HUDEP-2 (cell line): ENCODE measurements around the gene KIF20A.
"Not testable (repeated sequence)": the region's sequence is repeated elsewhere in the genome, so short reads cannot be mapped to it uniquely, and the experiment has no call there.

Experiments used
- DNase-seq, 76 experiments: peaks; one replicate each; lab custom pipeline; 2025; ENCODE audit not compliant: unreplicated experiment in 76 of 76; lab: John Stamatoyannopoulos, UW

The KIF20A gene

DNA sequence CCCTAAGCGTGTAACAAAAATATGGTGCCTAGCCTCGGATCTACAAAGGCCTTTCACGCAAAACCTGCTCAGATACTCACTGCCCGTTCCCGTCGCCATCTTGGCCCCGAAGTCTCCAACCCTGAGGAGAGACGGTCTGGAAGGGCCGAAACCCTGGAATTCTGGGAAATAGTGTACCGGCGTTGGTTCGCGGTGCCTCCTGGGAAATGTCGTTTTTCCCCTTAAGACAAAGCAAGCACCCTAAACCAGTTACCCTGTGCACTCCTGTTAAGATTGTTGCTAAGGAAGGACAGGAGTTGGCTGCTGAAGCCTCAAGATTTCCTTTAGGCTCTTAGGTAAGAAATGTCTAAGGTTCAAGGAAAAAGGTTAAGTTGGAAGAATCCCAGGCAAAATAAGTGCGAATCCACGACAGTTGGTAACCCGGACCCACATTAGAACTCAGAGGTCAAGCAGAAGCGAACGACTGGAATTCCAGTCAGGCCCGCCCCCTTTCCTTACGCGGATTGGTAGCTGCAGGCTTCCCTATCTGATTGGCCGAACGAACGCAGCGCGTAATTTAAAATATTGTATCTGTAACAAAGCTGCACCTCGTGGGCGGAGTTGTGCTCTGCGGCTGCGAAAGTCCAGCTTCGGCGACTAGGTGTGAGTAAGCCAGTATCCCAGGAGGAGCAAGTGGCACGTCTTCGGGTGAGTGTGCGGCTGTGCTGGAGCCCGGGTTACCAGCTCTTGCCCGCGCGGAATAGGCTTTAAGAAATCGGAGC is at the start of gene KIF20A, which contains the start of gene BRD8:
KIF20A (plus strand) TSS at position 597 of the 761 bp plus-strand sequence. CDS start 569 bp downstream, outside the sequence.
BRD8 (minus strand) TSS at position 115 of the 761 bp plus-strand sequence; CDS start at position 99, 16 bp downstream.
- peak in 75 of 76 experiments; percentile 46 to 98 (median 93) for DNase-seq

GRCh38 chr5:138129347-138129746 is 49.6 kb upstream of the KIF20A start:
- DNase-seq: no peak

DNA sequence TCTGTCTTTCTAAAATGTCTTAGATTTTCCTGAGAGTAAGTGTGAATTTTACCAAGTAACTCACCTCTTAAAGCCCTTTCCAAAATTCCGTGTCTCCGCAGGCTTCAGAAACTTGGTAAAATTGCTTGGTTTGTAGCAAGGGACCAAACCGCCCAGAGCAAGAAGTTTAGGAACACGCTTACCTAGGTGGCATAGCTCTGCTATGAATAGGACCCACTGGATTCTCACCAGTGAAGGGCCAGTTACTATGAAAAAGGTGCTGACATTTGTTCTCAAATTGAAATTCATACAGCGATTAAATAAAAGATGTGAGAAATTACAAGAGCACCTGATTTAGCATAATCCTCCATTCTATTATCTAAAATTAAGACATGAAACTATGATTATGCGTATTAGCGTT is 46.4 kb upstream of the KIF20A start:
- DNase-seq: no peak

GRCh38 chr5:138138949-138139780 is 39.7 kb upstream of the KIF20A start, which contains the start of gene NME5:
Gene NME5, minus strand, starts transcription at chr5:138139428. Its CDS starts 648 bp downstream, at chr5:138138780.
- DNase-seq: peak in 3 of 76 experiments; percentile 4 to 20 (median 19)

DNA sequence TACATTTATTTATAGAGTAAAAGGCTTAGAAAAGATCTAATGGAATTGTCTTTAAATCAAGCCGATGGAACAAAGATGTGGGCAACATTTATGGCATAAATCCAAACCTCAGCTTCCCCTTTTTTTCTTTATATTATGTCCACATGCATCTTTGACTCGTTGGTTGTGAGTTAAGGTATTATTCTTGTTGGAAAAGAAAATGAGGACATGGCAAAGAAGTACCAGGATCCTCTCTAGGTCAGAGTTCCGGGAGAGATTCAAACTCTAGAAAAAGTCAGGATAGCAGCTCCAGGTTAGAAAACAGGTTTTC is 39.2 kb upstream of the KIF20A start:
- DNase-seq: no peak

DNA sequence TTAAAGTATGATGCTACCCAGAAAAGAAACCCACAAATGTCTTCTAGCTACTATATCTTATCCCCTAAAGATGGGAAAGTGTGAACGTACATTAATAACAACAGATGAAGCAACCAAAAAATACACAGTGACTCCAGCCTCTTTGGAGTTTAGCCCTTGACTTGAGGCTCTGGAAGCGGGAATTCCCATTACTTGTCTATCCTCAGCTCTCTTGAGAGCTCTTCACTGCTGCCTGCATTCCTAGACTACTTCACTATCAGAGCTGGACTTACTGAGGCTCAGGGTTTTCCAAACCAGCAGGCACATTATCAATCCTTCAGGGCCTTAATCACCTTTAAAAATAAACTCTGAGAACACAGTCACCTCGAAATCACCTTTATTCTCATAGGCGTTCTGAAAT is 38.6 kb upstream of the KIF20A start:
- no peak for DNase-seq

GRCh38 chr5:138141734-138142133 is 37.2 kb upstream of the KIF20A start:
- DNase-seq: no peak

DNA sequence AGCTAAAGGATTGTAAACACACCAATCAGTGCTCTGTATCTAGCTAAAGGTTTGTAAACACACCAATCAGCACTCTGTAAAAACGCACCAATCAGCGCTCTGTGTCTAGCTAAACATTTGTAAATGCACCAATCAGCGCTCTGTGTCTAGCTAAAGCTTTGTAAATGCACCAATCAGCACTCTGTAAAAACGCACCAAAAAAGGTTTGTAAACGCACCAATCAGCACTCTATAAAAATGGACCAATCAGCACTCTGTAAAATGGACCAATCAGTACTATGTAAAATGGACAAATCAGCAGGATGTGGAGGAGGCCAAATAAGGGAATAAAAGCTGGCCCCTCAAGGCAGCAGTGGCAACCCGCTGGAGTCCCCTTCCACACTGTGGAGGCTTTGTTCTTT is 35.3 kb upstream of the KIF20A start:
- DNase-seq: not testable (repeated sequence)

DNA sequence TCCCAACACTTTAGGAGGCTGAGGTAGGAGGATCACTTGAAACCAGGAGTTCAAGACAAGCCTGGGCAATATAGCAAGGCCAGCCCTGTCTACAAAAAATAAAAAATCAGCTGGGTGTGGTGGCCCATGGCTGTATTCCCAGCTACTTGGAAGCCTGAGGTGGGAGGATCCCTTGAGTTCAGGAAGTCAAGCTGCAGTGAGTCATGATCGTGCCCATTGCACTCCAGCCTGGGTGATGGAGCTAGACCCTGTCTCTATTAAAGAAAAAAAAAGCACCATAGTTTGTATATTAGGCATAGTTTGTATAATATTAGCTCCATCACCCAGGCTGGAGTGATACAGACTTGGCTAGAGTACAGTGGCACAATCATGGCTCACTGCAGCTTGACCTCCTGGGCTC is 30.1 kb upstream of the KIF20A start:
- peak in 9 of 76 experiments; percentile 3 to 38 (median 16) for DNase-seq

- DNase-seq: no peak
These were observed 29.4 kb upstream of the KIF20A start for GRCh38 chr5:138149530-138149929.

GRCh38 chr5:138155977-138156376 is 22.9 kb upstream of the KIF20A start:
- DNase-seq: not testable (repeated sequence)

GRCh38 chr5:138157626-138158025 is 21.3 kb upstream of the KIF20A start:
- no peak for DNase-seq

DNA sequence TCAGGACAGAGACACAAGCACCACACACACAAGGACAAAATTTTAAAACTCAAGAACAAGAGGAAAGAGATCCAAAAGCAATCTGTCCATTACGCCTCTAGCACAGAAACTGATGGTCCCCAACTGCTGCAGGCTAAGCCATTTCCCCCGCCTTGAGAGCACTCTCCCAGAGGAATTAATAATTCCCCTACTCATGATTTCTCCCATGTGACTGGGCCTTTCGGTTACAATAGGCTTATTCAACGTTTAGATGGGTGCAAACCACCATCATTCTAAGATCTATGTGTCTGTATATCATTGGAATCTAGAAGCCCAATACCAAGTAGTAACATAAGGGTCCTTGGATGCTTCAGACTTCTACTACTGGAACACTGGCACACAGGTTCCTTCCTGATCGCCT is 19.2 kb upstream of the KIF20A start:
- no peak for DNase-seq

DNA sequence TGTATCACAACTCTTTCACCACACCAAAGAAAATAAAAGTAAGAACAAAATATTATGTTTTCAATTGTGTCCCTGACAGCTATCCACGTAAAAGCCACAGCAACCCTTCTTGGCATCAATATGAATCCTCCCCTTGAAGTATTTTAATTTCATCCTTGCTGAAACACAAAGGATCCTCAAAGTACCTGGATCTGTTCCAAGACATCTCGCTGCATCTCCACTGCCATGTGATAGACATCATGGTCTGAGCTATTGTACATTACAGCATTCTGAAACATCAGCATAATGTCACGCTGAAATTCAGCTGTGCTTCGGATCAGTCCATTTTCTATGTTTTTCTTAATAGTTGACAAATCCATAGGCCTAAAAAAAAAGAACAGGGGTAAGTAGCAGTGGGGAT is 18.2 kb upstream of the KIF20A start:
- no peak for DNase-seq

- no peak for DNase-seq
These were observed 15.2 kb upstream of the KIF20A start for GRCh38 chr5:138163721-138164120.

- DNase-seq: no peak
These were observed 9.8 kb upstream of the KIF20A start for GRCh38 chr5:138169124-138169523.

DNA sequence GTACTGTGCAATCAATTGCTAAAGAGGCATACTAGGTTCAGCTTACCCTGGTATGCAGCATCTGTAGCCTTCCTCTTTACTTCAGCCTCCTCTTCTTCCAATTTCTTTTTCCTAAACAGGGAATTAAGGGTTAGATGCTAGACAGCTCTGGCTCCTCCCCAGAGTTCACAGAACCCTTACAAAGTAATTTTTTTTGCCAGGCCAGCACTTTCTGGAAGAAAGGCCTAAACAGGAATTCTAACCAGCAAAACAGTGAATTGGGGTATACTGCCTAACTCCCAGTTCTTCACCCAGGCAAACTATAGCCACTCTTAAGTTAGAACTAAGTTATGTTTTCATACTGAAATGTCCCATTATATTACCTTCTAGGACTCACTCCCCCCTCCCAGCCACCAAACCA is 8.6 kb upstream of the KIF20A start:
- no peak for DNase-seq

DNA sequence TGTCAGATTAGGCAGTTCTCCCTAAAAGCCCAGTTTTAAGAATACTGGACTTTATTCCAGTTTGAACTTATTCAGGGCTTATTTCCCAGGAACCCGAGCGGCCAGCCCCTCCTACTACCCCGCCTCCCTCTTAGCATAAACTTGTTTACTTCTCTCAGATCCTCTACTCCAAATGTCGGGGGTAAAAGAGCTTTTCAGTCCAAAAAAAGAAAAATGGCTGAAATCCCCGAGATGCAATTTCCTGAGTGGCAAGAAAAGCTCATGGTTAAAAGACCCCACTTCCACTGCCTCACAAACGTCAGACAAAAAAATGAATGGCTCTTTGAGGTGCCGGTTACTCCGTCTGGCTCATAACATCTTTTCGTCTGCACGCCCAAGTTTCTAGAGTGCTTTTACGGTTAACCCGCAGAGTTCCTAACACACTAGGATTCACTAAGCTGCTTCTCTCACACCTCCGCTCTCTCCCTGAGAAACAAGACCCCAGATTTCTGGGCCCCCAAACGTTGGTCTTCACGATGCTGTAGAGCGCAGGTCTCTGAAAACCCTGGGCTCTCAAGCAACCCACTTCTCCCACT is 884 bp upstream of the KIF20A start:
- DNase-seq: peak in 11 of 76 experiments; percentile 1 to 31 (median 8)

DNA sequence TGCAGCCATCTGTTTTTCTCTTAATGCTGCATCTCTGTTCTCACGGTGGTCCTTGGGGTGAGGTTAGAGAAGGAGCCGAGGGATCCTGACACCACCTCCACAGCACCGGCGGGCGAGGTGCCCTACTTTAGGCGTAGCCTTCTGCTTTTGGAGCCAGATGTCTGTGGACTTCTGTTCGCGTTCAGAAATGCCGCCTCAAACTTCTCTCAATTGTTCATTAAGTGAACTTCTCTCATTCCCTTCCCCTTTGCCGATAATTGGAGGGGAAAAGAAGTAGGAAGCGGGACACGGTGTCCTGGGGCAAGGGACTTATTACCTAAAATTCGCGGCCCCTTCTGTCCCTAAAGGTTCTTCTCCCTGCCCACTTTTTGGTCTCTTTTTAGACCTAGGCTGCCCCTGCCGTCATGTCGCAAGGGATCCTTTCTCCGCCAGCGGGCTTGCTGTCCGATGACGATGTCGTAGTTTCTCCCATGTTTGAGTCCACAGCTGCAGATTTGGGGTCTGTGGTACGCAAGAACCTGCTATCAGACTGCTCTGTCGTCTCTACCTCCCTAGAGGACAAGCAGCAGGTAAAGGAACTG is 455 bp downstream of the KIF20A start:
- DNase-seq: peak in 21 of 76 experiments; percentile 2 to 42 (median 15)

- DNase-seq: peak in 34 of 76 experiments; percentile 30 to 77 (median 58)
These were observed 1.4 kb downstream of the KIF20A start for GRCh38 chr5:138180183-138180782.
